Transverse colon (tissue), 4 donors: ENCODE data around the gene RASSF6.
"Not testable (repeated sequence)": the region's sequence is repeated elsewhere in the genome, so short reads cannot be mapped to it uniquely, and the experiment has no call there.

Experiments
- POLR2A ChIP-seq: fragments of 450-650 bp; IDR thresholded peaks from one replicate; pipeline ENCODE4 v1.6.1; 2016; ENCODE audit warnings: antibody characterized with exemption, mild to moderate bottlenecking, moderate library complexity
- POLR2AphosphoS5 ChIP-seq, 3 donors: sonication (generic); formaldehyde crosslinking; IDR thresholded peaks; one replicate each; pipeline ENCODE4 v1.6.1; 2016; ENCODE audit warnings: antibody characterized with exemption in 3 of 3
- TF ChIP-seq, protein P1 (sequence below), 5 experiments: fragments of 200-600 bp in 3 of 5; fragments of 450-650 bp in 2 of 5; sonication (generic) in 3 of 5; IDR thresholded peaks; 1 replicate in 2 of 5; 2 replicates in 3 of 5; pipeline ENCODE4 v1.5.1; 2016 to 2017; ENCODE audit warnings: antibody characterized with exemption in 5 of 5, inconsistent platforms in 3 of 5, mild to moderate bottlenecking in 2 of 5, moderate library complexity in 1 of 5

DNA sequence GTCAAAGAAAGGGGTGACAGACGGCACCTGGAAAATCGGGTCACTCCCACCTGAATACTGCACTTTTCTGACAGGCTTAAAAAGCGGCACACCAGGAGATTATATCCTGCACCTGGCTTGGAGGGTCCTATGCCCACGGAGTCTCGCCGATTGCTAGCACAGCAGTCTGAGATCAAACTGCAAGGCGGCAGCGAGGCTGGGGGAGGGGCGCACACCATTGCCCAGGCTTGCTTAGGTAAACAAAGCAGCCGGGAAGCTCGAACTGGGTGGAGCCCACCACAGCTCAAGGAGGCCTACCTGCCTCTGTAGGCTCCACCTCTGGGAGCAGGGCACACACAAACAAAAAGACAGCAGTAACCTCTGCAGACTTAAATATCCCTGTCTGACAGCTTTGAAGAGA lies 69.4 kb downstream of the RASSF6 start:
- not testable (repeated sequence) for TF ChIP-seq POLR2A; POLR2AphosphoS5 (IDR thresholded peaks at IDR 0.05)
- TF ChIP-seq, protein P1, sequence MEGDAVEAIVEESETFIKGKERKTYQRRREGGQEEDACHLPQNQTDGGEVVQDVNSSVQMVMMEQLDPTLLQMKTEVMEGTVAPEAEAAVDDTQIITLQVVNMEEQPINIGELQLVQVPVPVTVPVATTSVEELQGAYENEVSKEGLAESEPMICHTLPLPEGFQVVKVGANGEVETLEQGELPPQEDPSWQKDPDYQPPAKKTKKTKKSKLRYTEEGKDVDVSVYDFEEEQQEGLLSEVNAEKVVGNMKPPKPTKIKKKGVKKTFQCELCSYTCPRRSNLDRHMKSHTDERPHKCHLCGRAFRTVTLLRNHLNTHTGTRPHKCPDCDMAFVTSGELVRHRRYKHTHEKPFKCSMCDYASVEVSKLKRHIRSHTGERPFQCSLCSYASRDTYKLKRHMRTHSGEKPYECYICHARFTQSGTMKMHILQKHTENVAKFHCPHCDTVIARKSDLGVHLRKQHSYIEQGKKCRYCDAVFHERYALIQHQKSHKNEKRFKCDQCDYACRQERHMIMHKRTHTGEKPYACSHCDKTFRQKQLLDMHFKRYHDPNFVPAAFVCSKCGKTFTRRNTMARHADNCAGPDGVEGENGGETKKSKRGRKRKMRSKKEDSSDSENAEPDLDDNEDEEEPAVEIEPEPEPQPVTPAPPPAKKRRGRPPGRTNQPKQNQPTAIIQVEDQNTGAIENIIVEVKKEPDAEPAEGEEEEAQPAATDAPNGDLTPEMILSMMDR (IDR thresholded peaks at IDR 0.05), result not testable (repeated sequence)
